Right lobe of liver (tissue), 6 donors: ENCODE measurements around the gene RAB11FIP4. TPM values are rescaled to one million over a fixed set of nuclear protein-coding genes. Genes with fewer than 3 reads are reported as not detected.

Experiments used
- ATAC-seq, 4 donors: fragments of 200-7000 bp; cut with Tn5 transposase; one replicate each; pipeline ENCODE4 v1.9.1; 2020; ENCODE audit warnings: mild to moderate bottlenecking in 4 of 4, moderate library complexity in 4 of 4
- DNase-seq, 3 donors: peaks; one replicate each; pipeline ENCODE4 v3.0.0-alpha.2; 2020
- H3K27ac ChIP-seq, 3 donors: fragments of 200-600 bp; one replicate each; pipeline ENCODE4 v1.8.0; 2022
- H3K27me3 ChIP-seq, 2 donors: fragments of 200-600 bp; one replicate each; pipeline ENCODE4 v1.8.0; 2022
- H3K36me3 ChIP-seq, 4 donors: fragments of 200-600 bp; sonication (generic) in 1 of 4; one replicate each; pipeline versions ENCODE4 v1.5.1 to v1.8.0; 2017 to 2022; ENCODE audit warnings: control low read depth in 1 of 4
- H3K4me1 ChIP-seq, 4 donors: fragments of 200-600 bp; sonication (generic) in 1 of 4; one replicate each; pipeline versions ENCODE4 v1.5.1 to v1.8.0; 2017 to 2022; ENCODE audit warnings: control low read depth in 1 of 4
- H3K4me3 ChIP-seq, 3 donors: fragments of 200-600 bp; one replicate each; pipeline ENCODE4 v1.8.0; 2022
- H3K9me3 ChIP-seq, 4 donors: fragments of 200-600 bp; sonication (generic) in 1 of 4; one replicate each; pipeline versions ENCODE4 v1.5.1 to v1.8.0; 2017 to 2022; ENCODE audit warnings: control low read depth in 1 of 4
- POLR2A ChIP-seq: fragments of 450-650 bp; IDR thresholded peaks from one replicate; pipeline ENCODE4 v1.6.1; 2017; ENCODE audit warnings: antibody characterized with exemption, mild to moderate bottlenecking
- WGBS: methylation state at CpG from one replicate; pipeline ENCODE4 v1.1.6; 2018; ENCODE audit warnings: low coverage, low lambda C conversion rate; ENCODE audit not compliant: insufficient coverage; ENCODE audit errors: missing lambda C conversion rate; 5-methylcytosine and 5-hydroxymethylcytosine counted together
- intact Hi-C, 2 donors: fragments of 100-400 bp; cut with DNase I; formaldehyde crosslinking; loops; one replicate each; pipeline versions ENCODE4 v1.11.2 to v1.14.1; 2022
- total RNA-seq, 6 experiments: library from RNA; depleted of rRNA in 2 of 6; stranded (reverse); fragments of >200 nt in 2 of 6; fragmentation: NEBNext Ultra II Directional in 3 of 6; extraction: Animal tissue kit (Norgen Biotek cat#: 25700) in 3 of 6; gene quantifications; one replicate each; pipeline versions ENCODE4 v1.1.0 to v1.2.4, GENCODE V29; 2016 to 2023
- TF ChIP-seq, protein P1 (sequence below), 4 donors: fragments of 200-600 bp in 3 of 4; fragments of 450-650 bp in 1 of 4; IDR thresholded peaks; one replicate each; pipeline versions ENCODE4 v1.5.1 to v1.8.0; 2016 to 2022; ENCODE audit warnings: antibody characterized with exemption in 4 of 4, mild to moderate bottlenecking in 2 of 4
- donor health status: DM: no; HTN: yes; CAD: no.
- donor health status: DM: no; HTN: no; CAD: no.
- donor health status: DM: no; HTN: no; CAD: no.
- donor health status: DM: no; HTN: yes; CAD: no.
- donor health status: DM: no; HTN: yes; CAD: no.

The RAB11FIP4 gene
- total RNA-seq, 6 experiments from 2014 or later = 3.5 to 6.6 (median 4.6) TPM

DNA sequence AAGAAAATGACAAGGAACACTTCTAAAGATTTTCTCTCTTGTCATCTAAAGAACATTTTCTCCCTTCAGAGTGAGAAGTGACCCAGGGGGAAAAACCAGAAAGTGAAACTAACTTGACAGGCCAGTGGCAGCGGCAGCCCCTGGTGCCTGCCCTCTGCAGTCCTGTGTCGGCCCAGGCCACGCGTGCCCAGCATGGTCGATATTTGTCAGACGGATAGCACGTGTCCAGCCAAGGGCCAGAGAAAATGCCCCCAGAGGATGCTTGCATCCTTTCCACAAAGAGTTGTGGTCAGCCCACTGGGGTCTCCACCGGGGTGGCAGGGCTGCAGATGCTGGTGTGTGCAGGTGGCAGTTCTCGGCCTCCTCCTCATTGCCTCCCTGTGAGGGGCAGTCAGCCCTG is 176.6 kb downstream of the RAB11FIP4 start:
- Histone ChIP-seq H3K4me3 (peak overlapping the region; percentile 1 to 39 (median 33)), H3K9me3 (no peaks in the 10 kb centered on the region), H3K27me3 (no peaks in the 10 kb centered on the region), H3K27ac (peak overlapping the region; percentile 84 to 93 (median 86)), H3K4me1 (peaks cover 0 to 81% (median 33%) of the 10 kb centered on the region in 4 donors), H3K36me3 (no peaks in the 10 kb centered on the region)
- intact Hi-C loops = no loop called here
- ATAC-seq = peak; percentile 74 to 83 (median 81)
- peak; percentile 81 to 88 (median 87) for DNase-seq
- 0% methylated on average over 7 of the region's 9 CpGs for WGBS
- TF ChIP-seq, protein P1, sequence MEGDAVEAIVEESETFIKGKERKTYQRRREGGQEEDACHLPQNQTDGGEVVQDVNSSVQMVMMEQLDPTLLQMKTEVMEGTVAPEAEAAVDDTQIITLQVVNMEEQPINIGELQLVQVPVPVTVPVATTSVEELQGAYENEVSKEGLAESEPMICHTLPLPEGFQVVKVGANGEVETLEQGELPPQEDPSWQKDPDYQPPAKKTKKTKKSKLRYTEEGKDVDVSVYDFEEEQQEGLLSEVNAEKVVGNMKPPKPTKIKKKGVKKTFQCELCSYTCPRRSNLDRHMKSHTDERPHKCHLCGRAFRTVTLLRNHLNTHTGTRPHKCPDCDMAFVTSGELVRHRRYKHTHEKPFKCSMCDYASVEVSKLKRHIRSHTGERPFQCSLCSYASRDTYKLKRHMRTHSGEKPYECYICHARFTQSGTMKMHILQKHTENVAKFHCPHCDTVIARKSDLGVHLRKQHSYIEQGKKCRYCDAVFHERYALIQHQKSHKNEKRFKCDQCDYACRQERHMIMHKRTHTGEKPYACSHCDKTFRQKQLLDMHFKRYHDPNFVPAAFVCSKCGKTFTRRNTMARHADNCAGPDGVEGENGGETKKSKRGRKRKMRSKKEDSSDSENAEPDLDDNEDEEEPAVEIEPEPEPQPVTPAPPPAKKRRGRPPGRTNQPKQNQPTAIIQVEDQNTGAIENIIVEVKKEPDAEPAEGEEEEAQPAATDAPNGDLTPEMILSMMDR (IDR thresholded peaks at IDR 0.05) = no peak
- peak; percentile 36 for TF ChIP-seq POLR2A

DNA sequence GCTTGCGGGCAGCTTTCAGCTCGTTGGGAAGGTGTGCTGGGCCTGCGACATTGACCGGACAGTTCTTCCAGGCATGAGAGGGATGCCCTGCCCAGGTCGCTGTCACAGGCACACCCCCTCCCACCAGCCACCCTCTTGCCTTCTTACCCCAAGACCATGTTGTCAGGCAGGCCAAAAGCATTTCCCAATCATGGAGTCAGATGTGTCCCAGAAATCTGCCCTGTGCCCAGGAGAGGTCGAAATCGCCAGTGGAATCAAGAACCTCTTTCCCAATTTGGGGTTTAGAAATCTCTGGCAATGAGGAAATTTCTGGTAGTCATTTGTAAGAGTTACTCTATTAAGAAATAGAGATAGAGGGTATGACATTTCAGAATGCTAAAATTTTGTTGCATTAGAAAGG is 177.1 kb downstream of the RAB11FIP4 start:
- Histone ChIP-seq H3K36me3 (no peaks in the 10 kb centered on the region), H3K27me3 (no peaks in the 10 kb centered on the region), H3K4me1 (peaks cover 0 to 77% (median 33%) of the 10 kb centered on the region in 4 donors), H3K27ac (peak overlapping the region; percentile 84 to 93 (median 86)), H3K9me3 (no peaks in the 10 kb centered on the region), H3K4me3 (peak overlapping the region; percentile 1 to 39 (median 33))
- DNase-seq = peak; percentile 67 to 93 (median 87)
- intact Hi-C loops = no loop called here
- peak; percentile 70 to 85 (median 76) for ATAC-seq
- WGBS = 23% methylated on average over 2 of the region's 7 CpGs
- TF ChIP-seq, protein P1 (IDR thresholded peaks at IDR 0.05) = no peak
- TF ChIP-seq POLR2A = no peak

DNA sequence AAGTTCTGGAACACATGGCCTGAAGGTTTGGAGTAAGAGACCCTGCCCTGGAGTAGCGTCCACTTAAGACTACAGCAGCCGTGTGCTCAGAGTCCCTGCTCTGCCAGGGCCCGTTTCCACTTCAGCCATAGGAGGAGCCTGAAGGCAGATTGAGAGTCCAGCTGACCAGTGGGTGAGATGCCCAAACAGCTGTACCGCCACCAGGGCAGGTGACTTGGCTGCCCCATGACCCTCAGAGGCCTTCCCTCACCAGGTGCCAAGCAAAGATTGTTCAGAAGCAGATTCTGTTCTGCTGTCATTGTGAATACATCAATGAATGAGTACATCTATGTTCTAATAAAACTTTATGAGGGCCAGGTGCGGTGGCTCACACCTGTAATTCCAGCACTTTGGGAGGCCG is 178.8 kb downstream of the RAB11FIP4 start:
- no peaks in the 10 kb centered on the region for H3K9me3 ChIP-seq
- H3K27me3 ChIP-seq = no peaks in the 10 kb centered on the region
- no peak for TF ChIP-seq POLR2A
- TF ChIP-seq, protein P1 (IDR thresholded peaks at IDR 0.05) = no peak
- ATAC-seq (peak in 1 of 4 donors; percentile 19), DNase-seq (peak in 2 of 3 donors; percentile 66 to 72)
- H3K36me3 ChIP-seq = no peaks in the 10 kb centered on the region
- H3K4me3 ChIP-seq = no peak overlapping the region
- intact Hi-C loops = loop anchor here in 1 of 2 donors (10.0 kb wide), 1 partner anchor 245 kb away; no protein-coding TSS in a partner anchor
- H3K27ac ChIP-seq = peak overlapping the region; percentile 38 to 93 (median 86)
- peaks cover 0 to 60% (median 26%) of the 10 kb centered on the region in 4 donors for H3K4me1 ChIP-seq
- 92% methylated on average over 2 of the region's 6 CpGs for WGBS

DNA sequence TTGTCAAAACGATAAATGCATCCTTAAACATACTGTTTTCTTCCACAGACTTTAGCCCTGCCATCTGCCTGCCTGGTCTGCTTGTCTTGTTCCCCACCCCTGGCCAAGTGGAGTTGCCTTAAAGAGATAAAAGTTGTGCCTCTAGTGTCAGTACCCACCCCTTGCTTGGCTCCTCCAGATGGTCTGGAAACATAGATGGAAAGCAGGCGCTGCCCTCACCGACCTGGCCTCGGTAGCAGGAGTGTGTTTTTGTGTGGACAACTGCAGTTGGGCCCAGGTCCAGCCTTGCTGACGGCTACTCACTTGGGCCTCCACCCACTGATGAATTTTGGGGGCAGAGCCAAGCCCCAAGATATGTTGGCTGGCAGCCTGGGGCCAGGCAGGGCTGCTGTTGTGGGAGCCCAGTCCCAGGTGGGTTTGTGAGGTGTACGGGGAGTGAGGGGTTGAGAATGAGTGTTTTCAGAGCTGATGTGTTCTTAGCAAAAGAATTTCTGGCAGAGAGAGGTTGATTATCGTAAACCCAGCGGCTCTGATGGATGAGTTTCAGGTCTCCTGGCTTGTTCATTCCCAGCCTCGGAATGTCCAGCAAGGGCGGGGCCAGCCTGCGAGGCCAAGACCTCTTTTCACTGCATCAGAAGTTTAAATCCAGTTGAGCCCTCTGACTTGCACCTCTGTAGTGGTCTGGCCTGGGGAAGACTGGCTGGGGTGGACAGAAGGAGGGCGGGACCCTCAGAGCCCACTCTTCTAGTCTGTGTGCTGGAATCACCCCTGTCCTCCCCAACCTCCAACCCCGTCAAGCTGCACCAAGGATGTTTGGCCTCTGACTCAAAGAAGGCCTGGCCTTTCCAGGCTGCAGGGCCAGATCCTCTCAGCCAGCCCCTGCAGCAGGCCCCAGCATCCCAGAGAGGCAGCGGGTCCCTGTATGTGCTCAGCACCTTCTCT is 179.7 kb downstream of the RAB11FIP4 start:
- Histone ChIP-seq H3K27me3 (no peaks in the 10 kb centered on the region), H3K36me3 (no peaks in the 10 kb centered on the region), H3K4me1 (peaks cover 0 to 50% (median 23%) of the 10 kb centered on the region in 4 donors), H3K27ac (peak overlapping the region; percentile 38 to 93 (median 86)), H3K9me3 (no peaks in the 10 kb centered on the region), H3K4me3 (no peak overlapping the region)
- peak; percentile 20 to 46 (median 32) for ATAC-seq
- no peak for TF ChIP-seq POLR2A
- TF ChIP-seq, protein P1 (IDR thresholded peaks at IDR 0.05) = no peak
- intact Hi-C loops = loop anchor here in 1 of 2 donors (10.0 kb wide), 1 partner anchor 244 kb away; no protein-coding TSS in a partner anchor
- DNase-seq = peak; percentile 65 to 88 (median 85)
- 40% methylated on average over 2 of the region's 14 CpGs for WGBS
